ENCODE results near the gene UMODL1. TPM values are rescaled to one million over a fixed set of nuclear protein-coding genes. Genes with fewer than 3 reads are reported as not detected.

UMODL1 gene
- total and polyA plus RNA-seq, 2 donors (not counting 3 experiments of a cell fraction or from before 2014, with no cell fraction given), result not detected

- BruUV-seq (replicated peaks), result no TSS peak
- no peak overlapping the region for H2AFZ ChIP-seq (ENCODE audit: low read depth, low read length)
- no peaks in the 10 kb centered on the region for H3K9me1 ChIP-seq (replicated peaks; ENCODE audit: control insufficient read depth, extremely low read depth, insufficient read depth, low read length)
- TF ChIP-seq, protein P1, sequence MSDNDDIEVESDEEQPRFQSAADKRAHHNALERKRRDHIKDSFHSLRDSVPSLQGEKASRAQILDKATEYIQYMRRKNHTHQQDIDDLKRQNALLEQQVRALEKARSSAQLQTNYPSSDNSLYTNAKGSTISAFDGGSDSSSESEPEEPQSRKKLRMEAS (IDR thresholded peaks at IDR 0.05; ENCODE audit: insufficient read depth, insufficient read length), result no peak
- no peak for TF ChIP-seq CTCF (IDR thresholded peaks at IDR 0.05; ENCODE audit: extremely low read depth in 1 of 2, insufficient read depth in 1 of 2, low read depth in 1 of 2, low read length in 2 of 2)
- no peak for TF ChIP-seq GATA2 (IDR thresholded peaks at IDR 0.05; ENCODE audit: insufficient read depth, insufficient read length, low read depth, low read length)
- TF ChIP-seq MYC (IDR thresholded peaks at IDR 0.05; ENCODE audit: low read depth, low read length), result no peak
- TF ChIP-seq EZH2 (IDR thresholded peaks at IDR 0.05; ENCODE audit: borderline replicate concordance, low read depth, low read length, severe bottlenecking), result no peak
- TF ChIP-seq POLR2AphosphoS5 (IDR thresholded peaks at IDR 0.05; ENCODE audit: insufficient read depth, low read depth, low read length), result no peak
- TF ChIP-seq POLR2A (IDR thresholded peaks at IDR 0.05; ENCODE audit: low read depth, low read length), result no peak
- no peak for TF ChIP-seq FOS (IDR thresholded peaks at IDR 0.05; ENCODE audit: borderline replicate concordance, insufficient read depth, low read length)
- TF ChIP-seq JUN (IDR thresholded peaks at IDR 0.05; ENCODE audit: borderline replicate concordance, insufficient read depth, insufficient read length, low read depth), result no peak
- H3K4me1 ChIP-seq (ENCODE audit: control insufficient read depth, extremely low read depth, insufficient read depth, low read length), result no peaks in the 10 kb centered on the region
- intact Hi-C loops (cut with micrococcal nuclease), result loop anchor here (1.0 to 10.0 kb wide), 5 partner anchors 113 to 305 kb away; no protein-coding TSS in a partner anchor
- no peak overlapping the region for H3K27ac ChIP-seq (ENCODE audit: insufficient read depth, low read depth, low read length)
- no peak for FAIRE-seq
- H3K27me3 ChIP-seq (ENCODE audit: control insufficient read depth in 2 of 2, insufficient read depth in 2 of 2, low read length in 2 of 2), result peaks cover 0 to 2% of the 10 kb centered on the region in 2 experiments
- CTCF ChIA-PET, result interaction anchor here (0.6 to 5.3 kb wide), 26 partner anchors 9 to 448 kb away, joined by 3 to 131 read pairs (median 5); partner anchors contain the start of genes ABCG1 and TFF3
- H4K20me1 ChIP-seq (replicated peaks; ENCODE audit: control insufficient read depth, extremely low read depth, insufficient read depth, low read length), result no peaks in the 10 kb centered on the region
- H3K36me3 ChIP-seq (ENCODE audit: control insufficient read depth in 2 of 2, extremely low read depth in 1 of 2, insufficient read depth in 2 of 2, low read length in 2 of 2), result no peaks in the 10 kb centered on the region
- H3K9me3 ChIP-seq (replicated peaks; ENCODE audit: control insufficient read depth, insufficient read depth, low read length), result no peaks in the 10 kb centered on the region
- no peaks in the 10 kb centered on the region for H3K79me2 ChIP-seq (ENCODE audit: control insufficient read depth, insufficient read depth, low read length)
- H3K4me3 ChIP-seq (replicated peaks in 1 of 3; ENCODE audit: insufficient read depth in 1 of 3, low read depth in 1 of 3, low read length in 3 of 3), result no peak overlapping the region
- H3K4me2 ChIP-seq (ENCODE audit: insufficient read depth, low read length), result no peak overlapping the region
- H3K9ac ChIP-seq (replicated peaks; ENCODE audit: extremely low read depth, insufficient read depth, low read length), result no peak overlapping the region
- POLR2A ChIA-PET, result no interaction called here
- DNase-seq (ENCODE audit: low read depth, low spot score), result no peak
- dilution Hi-C loops (cut with MboI; ENCODE audit: extremely low pct_ligation_motif_present, low sequenced_read_pairs), result no loop called here
Observed at GRCh38 chr21:42144679-42145568, 73.8 kb downstream of the UMODL1 start.

Measured in endothelial cell of umbilical vein (primary cell).